Testis (tissue), 2 donors: ENCODE data around the gene SULT2B1.
"Not testable (repeated sequence)": the region's sequence is repeated elsewhere in the genome, so short reads cannot be mapped to it uniquely, and the experiment has no call there.

Experiments used
- POLR2A ChIP-seq: fragments of 450-650 bp; IDR thresholded peaks from one replicate; pipeline ENCODE4 v1.6.1; 2017; ENCODE audit warnings: antibody characterized with exemption, mild to moderate bottlenecking, moderate library complexity
- TF ChIP-seq, protein P1 (sequence below), 3 experiments: fragments of 450-650 bp in 2 of 3; fragments of 200-600 bp in 1 of 3; sonication (generic) in 1 of 3; IDR thresholded peaks; one replicate each; pipeline ENCODE4 v1.5.1; 2016 to 2019; ENCODE audit warnings: antibody characterized with exemption in 3 of 3, mild to moderate bottlenecking in 2 of 3, moderate library complexity in 1 of 3

- TF ChIP-seq, protein P1, sequence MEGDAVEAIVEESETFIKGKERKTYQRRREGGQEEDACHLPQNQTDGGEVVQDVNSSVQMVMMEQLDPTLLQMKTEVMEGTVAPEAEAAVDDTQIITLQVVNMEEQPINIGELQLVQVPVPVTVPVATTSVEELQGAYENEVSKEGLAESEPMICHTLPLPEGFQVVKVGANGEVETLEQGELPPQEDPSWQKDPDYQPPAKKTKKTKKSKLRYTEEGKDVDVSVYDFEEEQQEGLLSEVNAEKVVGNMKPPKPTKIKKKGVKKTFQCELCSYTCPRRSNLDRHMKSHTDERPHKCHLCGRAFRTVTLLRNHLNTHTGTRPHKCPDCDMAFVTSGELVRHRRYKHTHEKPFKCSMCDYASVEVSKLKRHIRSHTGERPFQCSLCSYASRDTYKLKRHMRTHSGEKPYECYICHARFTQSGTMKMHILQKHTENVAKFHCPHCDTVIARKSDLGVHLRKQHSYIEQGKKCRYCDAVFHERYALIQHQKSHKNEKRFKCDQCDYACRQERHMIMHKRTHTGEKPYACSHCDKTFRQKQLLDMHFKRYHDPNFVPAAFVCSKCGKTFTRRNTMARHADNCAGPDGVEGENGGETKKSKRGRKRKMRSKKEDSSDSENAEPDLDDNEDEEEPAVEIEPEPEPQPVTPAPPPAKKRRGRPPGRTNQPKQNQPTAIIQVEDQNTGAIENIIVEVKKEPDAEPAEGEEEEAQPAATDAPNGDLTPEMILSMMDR (IDR thresholded peaks at IDR 0.05): not testable (repeated sequence)
- not testable (repeated sequence) for TF ChIP-seq POLR2A
Observed at GRCh38 chr19:48538057-48538456, 13.9 kb upstream of the SULT2B1 start.
